HG03135 (cell line): Measurements from ENCODE around the gene ADGRG1.
"Not testable (repeated sequence)": the region's sequence is repeated elsewhere in the genome, so short reads cannot be mapped to it uniquely, and the experiment has no call there.

Source experiments
- ATAC-seq: cut with Tn5 transposase; IDR thresholded peaks from one replicate; pipeline ENCODE4 v1.9.1; 2021; ENCODE audit warnings: mild to moderate bottlenecking, moderate library complexity; ENCODE audit not compliant: unreplicated experiment

The ADGRG1 gene

DNA sequence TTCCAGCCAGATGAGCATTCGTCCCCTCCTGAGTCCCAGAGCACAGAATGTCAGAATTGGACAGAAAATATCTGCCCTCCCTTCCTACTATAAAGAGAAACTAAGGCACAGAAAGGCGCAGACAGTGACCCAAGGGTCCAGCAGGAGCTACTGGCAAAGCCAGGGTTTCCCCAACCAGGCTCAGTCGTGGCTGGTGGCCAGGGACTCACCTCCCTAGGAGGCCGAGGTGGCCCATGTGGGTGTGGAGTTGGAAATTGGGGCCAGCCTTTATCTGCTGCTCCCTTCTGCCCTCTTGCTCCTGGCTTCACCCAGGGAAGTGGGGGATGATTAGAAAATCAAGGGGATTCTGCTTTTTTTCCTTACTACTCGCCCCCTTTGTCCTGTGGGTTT, 67.2 kb downstream of the ADGRG1 start:
- no peak for ATAC-seq

DNA sequence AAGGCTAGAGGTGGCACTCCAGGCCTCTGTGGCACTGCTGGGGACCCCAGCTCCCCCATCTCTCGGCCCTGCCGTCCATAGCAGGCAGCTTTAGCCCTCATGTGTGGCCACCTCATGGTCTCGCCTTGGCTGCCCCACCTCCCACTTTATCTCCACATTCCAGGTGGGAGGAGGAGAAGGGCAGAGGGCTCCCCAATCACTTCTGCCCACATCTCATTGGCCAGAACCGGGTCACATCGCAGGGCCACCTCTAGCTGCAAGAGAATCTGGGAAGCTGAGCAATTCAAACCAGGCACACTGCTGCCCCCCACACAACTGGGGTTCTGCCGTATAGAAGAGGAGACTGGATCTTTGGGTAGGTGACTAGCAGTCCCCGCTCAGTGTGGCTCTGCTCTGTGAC, 67.8 kb downstream of the ADGRG1 start:
- ATAC-seq: no peak

DNA sequence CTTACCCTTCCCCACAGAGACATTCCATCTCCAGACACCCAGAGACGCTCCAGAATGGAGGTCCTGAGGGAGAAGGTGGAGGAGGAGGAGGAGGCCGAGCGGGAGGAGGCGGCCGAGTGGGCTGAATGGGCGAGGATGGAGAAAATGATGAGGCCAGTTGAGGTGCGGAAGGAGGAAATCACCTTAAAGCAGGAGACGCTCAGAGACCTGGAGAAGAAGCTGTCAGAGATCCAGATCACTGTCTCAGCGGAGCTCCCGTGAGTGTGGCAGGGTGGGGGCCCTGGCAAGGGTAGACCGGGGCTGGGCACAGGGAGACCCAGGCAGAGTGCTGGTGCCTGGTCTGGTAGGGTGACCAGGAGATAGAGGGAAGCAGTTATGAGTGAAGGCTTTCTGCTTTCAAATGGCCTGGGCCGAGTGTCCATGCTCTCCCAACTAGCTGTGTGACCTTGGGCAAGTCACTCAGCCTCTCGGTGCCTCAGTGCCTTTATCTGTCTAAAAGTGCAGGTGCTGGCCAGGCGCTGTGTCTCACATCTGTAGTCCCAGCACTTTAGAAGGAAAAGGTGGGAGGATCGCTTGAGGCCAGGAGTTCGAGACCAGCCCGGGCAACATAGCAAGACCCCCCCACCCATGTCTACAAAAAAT, 69.6 kb downstream of the ADGRG1 start:
- no peak for ATAC-seq

DNA sequence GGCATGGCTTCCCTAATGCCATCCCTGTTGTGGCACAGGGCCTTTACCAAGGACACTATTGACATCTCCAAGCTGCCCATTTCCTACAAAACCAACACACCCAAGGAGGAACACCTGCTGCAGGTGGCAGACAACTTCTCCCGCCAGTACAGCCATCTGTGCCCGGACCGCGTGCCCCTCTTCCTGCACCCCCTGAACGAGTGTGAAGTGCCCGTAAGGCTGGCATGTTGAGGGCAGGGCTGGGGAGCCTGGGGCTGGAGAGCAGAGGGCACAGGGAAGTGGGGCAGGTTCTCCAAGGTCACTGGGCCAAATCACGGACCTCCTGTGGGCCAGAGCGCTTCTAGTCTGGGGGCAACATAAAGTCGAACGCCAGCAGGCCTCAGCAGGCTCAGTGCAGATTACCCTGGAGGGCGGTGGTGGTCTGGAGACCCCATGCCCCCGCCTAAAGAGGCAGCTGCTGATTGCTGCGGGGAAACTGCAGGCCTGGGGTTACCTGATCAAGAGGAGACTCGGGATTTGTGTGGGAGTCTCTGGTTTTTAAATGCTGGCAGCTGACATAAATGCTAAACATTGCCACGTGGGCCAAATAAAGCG, 70.5 kb downstream of the ADGRG1 start:
- no peak for ATAC-seq

DNA sequence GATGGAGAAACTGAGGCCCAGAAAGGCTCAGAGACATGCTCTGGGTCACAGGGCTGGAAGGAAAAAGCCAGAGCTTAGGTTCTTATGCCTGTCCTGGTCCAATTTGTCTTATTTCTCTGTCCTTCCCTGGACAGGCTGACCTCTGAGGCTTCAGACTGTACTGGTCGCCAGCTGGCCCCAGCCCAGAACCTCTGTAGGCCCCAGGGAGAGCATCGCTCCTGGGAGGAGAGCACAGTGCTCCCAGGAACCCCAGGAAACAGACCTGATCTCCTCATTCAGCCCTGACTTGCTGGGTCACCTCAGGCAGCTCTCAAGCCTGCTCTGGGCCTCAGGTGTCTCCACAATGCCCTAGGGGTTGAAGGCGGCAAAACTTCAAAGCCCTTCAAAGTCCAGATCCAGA, 71.1 kb downstream of the ADGRG1 start:
- no peak for ATAC-seq

DNA sequence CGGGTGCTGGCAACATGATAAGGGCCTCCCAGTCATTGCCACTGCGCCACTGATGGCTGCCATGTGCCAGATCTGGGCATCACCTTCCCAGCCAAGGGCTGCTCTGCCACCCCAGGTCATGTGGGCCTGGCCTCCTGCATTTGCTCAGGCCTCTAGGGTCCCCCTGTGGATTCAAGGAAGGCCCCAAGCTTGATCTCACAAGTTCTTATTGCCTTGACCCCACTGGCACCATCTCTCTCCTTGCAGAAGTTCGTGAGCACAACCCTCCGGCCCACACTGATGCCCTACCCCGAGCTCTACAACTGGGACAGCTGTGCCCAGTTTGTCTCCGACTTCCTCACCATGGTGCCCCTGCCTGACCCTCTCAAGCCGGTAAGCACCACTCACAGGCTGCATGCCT, 71.5 kb downstream of the ADGRG1 start:
- ATAC-seq: no peak

DNA sequence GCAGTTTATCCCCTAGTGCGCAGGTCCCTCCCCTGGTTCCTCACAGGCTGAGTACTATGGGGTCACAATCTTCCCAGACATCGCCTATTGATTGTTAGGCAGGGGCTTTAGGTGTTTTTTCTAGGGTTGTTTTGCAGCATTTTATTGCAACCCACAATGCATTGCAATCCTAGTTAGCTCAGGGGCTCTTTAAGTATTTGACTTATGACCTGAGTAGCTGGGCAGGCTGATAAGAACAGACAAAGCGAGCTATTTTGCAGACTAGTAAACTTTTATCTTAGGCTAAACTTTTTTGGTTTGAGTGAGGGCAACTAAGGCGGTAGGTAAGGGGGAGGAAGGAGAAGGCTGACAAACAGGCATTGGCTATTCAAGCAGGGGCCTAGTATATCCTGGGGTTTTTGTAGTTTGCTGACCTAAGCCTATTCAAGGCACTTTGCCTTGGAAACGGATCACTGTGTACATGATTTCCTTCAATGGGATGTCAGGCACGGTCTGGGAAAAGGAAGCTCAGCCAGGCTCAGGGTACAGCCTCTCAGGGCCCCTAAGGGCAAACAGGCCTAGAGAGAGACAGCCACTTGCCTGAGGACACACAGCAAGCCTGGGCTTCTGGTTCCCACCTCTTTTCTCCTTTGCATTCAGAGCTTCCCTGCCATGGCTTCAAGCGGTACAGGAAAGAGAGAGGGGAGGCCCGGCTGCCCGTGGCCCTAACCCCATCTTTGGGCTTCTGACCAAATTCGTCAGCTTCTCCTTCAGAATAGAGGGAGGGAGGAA, 72.5 kb downstream of the ADGRG1 start:
- no peak for ATAC-seq

DNA sequence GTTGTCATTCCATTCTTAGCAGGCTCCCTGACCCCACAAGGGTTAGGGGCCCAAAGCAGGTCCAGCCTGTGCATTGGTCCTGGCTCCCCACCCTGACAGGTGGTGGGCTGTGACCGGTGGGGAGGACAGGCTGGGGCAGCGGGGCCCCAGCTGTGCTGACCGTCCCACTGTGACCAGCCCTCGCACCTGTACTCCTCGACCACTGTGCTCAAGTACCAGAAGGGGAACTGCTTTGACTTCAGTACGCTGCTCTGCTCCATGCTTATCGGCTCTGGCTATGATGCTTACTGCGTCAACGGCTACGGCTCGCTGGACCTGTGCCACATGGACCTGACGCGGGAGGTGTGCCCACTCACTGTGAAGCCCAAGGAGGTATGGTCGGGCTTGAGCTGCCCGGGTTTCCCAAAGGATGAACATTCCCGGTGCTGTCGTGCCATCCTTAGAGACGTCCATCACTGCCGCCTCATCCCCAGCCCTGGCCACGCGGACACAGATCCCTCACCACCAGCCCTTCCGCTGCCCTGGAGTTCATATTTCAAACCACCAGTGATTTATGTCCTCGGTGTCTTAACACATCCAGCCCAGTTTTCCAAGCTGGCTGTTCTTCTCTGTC, 73.4 kb downstream of the ADGRG1 start:
- no peak for ATAC-seq

DNA sequence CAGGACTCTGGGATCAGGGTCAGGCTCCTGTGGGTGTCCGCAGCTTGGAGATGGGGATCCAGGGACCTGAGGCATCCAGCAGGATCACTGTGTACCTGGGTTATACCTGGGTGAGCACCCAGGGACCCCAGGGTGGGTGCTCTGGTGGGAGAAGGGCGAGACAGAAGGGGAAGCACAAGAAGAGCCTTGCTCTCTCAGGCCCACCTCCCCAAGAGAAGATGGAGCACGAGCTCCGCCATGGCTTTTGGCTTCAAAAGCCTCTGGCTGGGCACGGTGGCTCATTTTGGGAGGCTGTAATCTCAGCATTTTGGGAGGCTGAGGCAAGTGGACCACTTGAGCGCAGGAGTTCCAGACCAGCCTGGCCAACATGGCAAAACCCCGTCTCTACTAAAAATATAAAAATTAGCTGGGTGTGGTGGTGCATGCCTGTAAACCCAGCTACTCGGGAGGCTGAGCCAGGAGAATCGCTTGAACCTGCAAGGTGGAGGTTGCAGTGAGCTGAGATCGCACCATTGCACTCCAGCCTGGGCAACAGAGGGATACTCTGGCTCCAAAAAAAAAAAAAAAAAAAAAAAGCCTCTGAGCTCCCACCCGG, 75.1 kb downstream of the ADGRG1 start:
- no peak for ATAC-seq

DNA sequence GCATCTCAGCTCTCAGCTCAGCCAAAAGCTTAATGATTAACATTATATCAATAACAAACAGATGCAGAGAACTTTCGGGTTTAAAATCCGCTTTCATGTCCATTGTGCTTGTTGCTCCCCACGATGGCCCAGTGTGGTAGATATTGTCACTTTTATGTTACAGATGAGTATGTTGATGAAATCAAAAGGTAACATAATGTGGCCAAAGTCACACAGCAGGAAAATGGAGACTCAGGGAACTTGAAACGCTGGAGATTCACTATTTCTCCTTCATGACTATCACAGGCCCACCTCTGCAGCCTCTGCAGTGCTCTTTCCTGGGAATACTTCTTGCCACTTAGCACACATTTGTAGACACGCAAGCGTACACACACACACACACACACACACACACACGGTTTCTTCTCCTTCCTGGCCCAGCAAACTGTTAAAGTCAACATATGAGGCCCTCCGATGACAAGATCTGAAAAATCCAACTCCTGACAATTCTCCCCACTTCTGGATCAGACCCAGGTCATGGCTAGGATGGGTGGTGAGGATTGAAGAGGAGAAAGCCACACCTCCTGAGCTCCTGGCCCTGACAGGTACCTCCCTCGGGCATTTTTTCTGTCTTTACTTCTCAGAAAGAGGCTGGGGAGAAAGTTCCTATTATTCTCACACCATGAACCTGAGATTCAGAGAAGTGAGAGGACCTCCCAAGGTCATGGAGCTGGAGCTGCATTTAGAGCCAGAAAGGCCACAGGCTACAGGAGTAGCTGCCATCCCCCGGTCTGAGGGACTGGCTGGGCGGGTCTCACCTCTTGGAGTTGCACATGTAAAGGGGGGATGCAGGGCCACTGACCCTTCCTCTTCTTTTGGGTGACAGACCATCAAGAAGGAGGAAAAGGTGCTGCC, 75.8 kb downstream of the ADGRG1 start:
- ATAC-seq: no peak

DNA sequence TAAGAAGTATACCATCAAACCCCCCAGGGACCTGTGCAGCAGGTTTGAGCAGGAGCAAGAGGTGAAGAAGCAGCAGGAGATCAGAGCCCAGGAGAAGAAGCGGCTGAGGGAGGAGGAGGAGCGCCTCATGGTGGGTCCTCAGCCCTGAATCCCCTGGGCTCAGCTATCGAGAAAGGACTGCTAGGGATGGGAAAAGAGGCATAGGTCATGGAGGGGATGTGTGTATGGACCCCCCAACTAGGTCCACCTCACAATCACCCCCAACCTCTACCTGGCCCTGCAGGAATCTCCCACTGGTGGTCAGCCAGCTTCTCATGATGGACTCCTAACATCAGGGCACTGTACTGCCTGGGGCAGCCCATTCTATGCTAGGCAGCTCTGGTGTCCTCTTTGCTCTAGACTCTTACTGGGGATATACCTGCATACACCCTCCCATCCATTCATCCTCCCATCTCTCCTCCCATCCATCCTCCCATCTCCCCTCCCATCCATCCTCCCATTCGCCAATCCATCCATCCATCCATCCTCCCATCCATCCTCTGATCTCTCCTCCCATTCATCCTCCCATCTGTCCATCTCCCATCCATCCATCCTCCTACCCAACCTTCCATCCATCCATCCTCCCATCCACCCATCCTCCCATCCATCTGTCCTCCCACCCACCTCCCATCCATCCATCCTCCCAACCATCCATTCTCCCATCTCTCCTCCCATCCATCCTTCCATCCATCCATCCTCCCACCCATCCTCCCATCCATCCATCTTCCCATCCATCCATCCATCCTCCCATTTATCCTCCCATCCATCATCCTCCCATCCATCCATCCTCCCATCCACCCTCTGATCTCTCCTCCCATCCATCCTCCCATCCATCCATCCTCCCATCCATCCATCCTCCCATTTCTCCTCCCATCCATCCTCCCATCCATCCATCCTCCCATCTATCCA, 76.7 kb downstream of the ADGRG1 start:
- ATAC-seq: no peak

DNA sequence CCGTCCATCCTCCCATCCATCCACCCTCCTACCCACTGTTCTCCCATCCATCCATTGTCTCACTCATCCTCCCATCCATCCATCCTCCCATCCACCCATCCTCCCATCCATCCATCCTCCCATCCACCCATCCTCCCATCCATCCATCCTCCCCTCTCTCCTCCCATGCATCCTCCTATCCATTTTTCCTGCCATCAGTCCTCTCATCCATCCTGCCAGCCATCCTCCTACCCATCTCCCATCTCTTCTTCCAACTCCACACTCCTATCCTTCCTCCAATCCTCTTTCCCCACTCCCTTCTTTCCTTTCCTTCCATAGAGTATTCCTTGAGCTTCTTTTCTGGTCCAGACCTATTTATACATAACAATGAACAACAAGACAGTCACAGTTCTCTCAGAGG, 78.3 kb downstream of the ADGRG1 start:
- ATAC-seq: no peak

DNA sequence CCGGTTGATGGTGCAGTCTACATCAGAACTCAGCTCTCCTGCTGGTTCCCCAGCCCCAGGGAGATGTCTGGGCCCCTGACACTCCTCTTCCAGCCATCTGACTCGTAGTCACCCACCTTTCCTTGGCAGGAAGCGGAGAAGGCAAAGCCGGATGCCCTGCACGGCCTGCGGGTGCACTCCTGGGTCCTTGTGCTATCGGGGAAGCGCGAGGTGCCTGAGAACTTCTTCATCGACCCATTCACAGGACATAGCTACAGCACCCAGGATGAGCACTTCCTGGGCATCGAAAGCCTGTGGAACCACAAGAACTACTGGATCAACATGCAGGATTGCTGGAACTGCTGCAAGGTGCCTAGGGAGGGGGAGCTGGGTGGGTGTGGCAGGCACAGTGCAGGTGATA, 78.9 kb downstream of the ADGRG1 start:
- no peak for ATAC-seq

DNA sequence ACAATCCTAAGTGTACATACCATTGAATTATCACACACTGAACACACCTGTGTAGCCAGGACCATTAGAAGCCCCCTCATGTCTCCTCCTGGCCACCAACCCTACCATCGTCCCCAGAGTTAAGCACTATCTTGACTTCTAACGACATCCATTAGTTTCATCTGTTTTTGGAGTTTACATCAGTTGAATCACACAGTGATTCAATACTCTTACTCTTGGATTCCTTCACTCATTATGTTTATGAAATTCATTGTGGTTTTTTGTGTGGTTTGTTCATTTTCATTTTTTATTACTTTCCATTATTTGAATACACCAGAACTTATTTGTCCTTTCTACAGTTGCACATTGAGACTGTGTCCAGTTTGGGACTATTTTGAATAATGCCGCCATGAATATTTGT, 79.7 kb downstream of the ADGRG1 start:
- no peak for ATAC-seq

DNA sequence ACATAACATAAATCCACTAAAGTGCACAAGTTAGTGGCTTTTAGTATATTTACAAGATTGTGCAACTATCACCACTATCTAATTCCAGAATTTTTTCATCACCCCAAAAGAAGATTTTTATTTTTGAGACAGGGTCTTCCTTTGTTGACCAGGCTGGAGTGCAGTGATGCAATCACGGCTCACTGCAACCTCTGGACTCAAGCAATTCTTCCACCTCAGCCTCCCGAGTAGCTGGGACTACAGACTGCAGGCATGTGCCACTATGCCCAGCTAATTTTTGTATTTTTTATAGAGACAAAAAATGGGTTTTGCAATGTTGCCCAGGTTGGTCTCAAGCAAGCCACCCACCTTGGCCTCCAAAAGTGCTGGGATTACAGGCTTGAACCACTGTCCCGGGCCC, 81.2 kb downstream of the ADGRG1 start:
- ATAC-seq: no peak

DNA sequence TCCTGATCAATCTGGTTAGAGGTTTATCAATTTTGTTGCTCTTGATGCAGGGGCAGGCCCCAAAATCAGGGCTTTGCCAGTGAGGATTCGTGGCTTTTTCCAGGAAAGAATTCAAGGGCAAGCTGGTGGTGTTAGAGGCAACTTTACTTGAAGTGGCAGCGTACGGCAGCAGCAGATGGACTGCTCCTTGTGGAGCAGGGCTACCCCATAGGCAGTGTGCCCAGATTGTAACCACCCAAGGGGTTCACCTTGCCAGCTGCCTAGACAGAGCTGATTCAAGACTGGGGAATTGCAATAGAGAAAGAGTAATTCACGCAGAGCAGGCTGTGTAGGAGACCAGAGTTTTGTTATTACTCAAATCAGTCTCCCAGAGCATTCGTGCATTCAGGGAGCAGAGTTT, 82.9 kb downstream of the ADGRG1 start:
- no peak for ATAC-seq

DNA sequence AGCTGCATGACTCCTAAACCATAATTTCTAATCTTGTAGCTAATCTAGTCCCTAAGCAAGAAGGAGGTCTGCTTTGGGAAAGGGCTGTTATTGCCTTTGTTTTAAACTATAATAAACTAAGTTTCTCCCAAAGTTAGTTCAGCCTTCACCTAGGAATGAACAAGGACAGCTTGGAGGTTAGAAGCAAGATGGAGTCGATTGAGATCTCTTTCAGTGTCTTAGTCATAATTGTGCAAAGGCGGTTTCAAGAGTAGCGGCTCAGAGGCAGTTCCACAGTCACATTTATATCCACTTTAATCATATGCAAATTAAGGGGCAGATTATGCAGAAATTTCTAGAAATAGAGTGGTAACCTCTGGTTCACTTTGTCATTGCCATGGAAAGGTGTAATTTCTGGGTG, 83.6 kb downstream of the ADGRG1 start:
- no peak for ATAC-seq

DNA sequence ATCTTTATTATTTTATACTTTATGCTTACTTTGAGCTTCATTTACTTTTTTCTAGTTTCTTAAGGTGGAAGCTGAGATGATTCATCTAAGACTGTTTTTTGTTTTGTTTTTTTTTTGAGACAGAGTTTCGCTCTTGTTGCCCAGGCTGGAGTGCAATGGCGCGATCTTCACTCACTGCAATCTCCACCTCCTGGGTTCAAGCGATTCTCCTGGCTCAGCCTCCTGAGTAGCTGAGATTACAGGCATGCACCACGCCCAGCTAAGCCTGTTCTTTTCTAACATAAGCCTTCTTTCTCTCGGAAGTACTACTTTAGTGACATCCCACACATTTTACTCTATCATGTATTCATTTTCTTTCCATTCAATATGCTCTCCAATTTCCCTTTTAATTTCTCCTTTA, 84.1 kb downstream of the ADGRG1 start:
- not testable (repeated sequence) for ATAC-seq

DNA sequence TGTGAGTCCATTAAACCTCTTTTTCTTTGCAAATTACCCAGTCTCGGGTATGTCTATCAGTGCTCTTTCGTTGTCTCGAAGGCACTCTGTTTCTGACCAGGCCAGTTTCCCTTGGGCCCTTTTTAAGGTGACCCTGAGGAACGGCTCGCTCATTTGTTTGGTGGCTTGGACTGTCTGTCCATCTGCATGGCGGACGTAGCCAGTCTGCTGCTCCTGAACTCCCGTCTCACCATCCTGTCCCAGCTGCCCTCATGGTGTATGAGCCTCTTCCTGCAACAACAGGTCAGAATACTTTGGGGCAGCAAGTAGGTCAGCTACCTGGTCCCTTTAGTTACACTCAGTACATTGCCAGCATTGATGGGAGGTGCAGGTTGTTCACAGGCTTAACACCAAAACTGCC, 85.2 kb downstream of the ADGRG1 start:
- no peak for ATAC-seq
